GM21390 (cell line): ENCODE data around the gene ELP1.
"Not testable (repeated sequence)": the region's sequence is repeated elsewhere in the genome, so short reads cannot be mapped to it uniquely, and the experiment has no call there.

Experiments
- ATAC-seq: cut with Tn5 transposase; IDR thresholded peaks from one replicate; pipeline ENCODE4 v1.9.1; 2021; ENCODE audit not compliant: unreplicated experiment

Gene ELP1

GRCh38 chr9:108933718-108934322, at the start of gene ELP1:
TSS of gene ELP1 (minus strand) at chr9:108934124. CDS start at chr9:108931146, 2,978 bp downstream.
- ATAC-seq: peak; percentile 88

DNA sequence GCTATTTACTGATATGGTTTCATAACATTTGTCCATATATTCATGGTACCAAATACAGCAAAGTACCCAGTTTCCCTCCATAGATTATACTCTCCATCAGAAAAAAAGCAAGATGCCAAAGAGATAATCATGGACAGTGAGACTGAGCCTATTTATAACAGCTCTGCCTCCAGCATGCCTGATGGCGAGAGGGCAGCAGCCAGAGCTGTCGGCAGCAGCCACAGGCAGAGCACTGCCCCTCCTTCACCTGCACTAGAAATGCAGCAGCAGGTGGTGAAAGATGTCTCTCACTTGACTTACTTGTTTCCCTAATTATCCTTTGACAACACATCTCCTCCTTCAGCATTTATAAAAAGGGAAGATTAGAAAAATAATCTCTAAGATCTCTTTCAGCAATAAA, 47.0 kb upstream of the ELP1 start:
- no peak for ATAC-seq

- no peak for ATAC-seq
These were observed 44.3 kb upstream of the ELP1 start for GRCh38 chr9:108978205-108978604.

GRCh38 chr9:108973895-108974294, 40.0 kb upstream of the ELP1 start:
- no peak for ATAC-seq

DNA sequence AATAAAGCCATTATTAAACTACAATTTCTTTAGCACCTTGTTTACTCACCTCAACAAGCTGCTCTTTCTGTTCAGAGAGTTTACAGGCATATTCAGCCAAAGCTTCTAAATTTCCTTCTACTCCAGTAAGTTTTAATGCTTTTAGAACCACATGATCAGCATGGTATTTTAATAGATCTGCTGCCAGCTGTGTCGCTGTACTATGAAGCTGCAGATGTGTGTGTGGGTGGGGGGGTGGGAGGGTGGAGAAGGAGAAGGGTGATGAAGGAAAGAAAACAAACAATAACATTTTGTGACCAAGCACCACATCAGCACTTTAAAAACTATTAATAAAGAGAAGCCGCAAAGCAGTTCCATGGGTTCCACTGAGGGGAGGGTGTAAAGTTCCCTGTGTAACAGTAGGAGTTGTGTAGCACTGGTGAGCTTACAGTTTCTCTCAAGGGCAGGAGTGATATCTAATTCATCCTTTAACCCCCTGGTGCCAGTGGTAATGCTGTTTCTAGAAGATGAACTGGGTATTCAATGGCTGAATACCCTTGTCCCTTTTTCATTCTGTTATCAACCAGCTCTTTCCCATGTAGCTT, 38.8 kb upstream of the ELP1 start:
- no peak for ATAC-seq

DNA sequence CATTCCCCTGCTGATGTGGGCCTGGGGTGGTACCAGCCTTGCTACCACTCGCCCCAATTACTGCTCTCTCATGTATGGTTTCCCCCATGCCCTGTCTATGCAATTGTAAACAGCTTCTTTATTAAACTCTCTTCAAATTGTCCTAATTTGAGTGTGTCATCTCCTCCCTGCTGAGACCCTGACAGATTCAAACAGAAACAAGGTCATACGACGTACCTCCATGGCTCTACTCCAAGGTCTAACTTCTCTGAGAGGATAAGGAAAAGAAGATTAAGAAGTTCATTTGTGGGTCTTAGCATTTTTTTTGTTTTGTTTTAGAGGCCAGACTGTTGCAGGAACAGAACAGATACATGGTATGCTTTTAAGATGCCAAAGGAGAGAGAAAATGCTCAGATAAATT, 38.3 kb upstream of the ELP1 start:
- ATAC-seq: no peak

DNA sequence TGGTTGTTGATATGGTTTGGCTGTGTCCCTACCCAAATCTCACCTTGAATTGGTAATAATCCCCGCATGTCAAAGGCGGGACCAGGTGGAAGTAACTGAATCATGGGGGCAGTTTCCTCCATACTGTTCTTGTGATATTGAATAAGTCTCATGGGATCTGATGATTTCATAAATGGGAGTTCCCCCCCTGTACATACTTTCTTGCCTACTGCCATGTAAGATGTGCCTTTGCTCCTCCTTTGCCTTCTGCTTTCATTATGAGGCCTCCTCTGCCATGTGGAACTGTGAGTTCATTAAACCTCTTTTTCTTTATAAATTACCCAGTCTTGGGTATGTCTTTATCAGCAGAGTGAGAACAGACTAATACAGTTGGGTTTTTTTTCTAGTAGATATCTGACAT, 37.5 kb upstream of the ELP1 start:
- ATAC-seq: not testable (repeated sequence)

DNA sequence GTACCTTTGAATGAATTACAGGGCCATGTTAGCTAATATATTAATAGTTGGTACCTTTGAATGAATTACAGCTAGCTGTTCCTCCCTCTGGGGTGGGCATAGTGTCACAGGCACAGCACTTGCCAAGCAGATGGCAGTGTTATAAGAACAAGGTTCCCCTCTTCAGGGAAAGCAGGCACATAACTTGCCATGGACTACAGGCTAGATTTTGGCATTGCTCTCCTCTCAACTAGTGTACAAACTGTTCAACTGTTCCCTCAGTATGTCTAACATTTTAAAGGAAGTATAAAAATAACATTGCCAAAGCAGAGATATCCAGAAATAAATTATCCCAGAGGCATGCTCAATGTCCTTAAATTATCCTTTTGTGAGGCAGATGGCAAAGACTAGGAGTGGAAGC, 34.0 kb upstream of the ELP1 start:
- ATAC-seq: no peak

DNA sequence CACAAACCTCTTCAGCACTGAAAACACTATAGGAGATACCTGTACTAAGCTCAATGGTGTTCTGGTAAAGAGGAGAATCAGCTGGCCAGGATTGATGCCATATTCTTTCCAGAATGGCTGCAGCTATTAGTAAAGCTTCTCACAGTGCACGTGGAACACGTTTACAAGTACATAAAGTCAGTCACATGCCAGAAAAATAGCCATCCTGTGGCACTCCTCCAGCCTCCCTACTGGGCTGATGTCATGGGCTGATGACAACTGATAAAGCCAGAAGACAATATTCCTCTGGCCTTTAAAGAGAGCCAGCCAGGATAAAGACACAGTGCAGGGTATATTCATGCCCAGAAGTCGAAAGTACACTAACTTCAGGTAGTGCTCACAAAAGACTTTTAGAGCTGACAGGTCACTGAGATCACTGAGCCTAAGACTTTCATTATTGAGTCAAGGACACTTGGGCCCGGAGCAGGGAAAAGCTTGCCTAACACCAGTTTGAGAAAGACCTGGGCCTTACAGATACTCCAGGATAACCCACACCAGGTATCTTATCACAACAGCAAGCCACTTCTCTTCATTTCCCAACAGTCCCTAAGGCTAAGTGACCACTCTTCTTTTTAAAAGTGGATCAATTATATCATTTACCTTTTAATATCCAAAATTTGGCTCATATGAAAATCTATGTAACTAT, 29.7 kb upstream of the ELP1 start:
- ATAC-seq: no peak

- ATAC-seq: no peak
These were observed 27.2 kb upstream of the ELP1 start for GRCh38 chr9:108961151-108961550.

DNA sequence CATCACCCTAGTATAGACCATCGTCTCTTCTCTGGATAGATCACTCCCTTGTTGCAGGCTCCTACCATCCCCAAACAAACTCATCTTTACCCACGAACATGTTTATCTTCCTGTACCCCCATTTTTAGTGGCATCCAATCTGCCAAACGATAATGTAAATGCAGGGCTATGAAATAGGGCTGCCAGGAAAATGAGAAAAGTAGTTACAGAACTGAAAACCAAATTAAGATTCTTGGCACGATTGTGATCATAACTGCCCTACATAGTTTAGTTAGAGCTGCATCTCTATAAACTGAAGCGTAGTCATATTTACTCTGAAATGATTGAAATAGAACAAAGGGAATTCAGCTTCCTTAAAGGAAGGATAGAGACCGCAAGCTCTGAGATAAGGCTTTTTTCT, 26.4 kb upstream of the ELP1 start:
- no peak for ATAC-seq

- no peak for ATAC-seq
These were observed 22.7 kb upstream of the ELP1 start for GRCh38 chr9:108956631-108957026.

DNA sequence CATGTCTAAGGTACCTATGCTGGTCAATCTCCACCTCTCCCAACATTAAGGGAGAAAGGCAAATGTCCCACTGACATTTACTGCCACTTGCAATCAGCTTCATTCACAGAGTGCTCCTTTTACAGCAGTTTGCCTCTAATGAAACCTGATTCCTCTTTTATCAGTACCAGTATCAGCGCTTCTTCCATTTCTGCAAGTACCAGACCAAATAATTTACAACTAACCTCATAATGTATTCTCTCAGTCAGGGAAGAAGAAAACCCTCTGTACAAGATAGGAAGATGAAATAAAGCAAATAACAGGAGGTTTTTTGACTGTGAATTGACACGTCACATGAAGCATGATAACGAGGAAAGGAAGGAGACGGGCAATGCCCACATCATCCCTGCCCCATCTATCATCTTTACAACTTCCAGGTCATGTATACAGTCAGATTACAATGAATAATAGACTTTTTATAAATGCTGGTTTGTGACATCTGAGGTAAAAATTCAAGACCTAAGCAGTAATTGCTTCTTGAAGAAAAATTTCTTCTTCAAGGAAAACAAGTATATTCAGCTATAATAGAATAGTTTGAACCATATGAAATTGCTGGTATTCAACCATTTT, 22.2 kb upstream of the ELP1 start:
- no peak for ATAC-seq

GRCh38 chr9:108953983-108954574, 20.2 kb upstream of the ELP1 start:
- ATAC-seq: no peak

DNA sequence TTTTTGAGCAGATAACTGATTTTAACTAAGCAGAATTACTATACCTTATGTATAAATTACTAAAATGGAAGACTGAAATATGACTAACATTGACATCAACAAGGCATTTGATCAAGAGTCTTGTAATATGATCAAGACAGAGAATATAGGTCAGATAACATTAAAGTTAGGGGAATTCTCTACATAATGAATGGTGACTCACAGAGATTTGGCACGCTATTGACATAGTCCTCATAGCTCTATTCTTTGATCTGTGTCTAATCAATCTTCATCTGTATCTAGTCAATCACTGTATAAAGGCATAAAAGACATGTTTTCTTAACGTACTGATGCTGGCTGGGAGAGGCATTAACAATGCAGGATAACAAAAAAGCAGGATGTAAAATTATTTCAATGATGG, 17.7 kb upstream of the ELP1 start:
- no peak for ATAC-seq

DNA sequence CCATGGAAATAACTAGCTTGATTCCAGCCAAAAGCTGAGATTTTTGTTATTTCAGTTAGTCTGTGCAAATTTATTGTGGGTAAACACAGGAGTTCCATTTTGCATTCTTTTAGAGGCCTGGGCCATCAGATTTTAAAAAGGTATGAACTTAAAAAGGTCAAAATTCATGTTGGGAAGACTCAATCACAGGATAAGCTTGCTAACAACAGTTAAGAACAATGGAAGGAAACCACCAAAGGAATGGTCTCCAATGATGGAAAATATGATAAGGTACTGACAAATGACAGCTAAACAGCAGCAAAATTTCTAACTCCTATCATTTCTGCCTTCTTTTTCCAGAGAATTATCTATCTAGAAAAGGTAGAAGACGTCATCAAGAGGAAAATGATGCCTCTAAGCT, 16.2 kb upstream of the ELP1 start:
- no peak for ATAC-seq

DNA sequence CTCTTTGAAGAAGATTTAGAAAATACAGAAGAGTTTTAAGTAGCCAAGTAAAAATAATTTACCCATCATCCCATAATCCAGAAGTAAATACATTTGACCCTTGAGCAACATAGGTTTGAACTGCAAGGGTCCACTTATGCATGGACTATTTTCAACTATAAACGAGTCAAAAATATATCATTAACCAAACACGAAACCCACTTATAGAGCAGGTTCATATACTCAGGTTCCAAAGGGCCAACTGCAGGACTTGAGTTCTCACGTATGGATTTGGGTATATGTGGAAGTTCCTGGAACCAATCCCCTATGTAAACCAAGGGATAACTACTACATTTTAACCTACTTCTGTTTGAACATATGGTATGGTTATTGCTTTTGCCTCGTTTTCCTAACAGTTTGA, 6.1 kb upstream of the ELP1 start:
- ATAC-seq: no peak

- no peak for ATAC-seq
These were observed 3.8 kb upstream of the ELP1 start for GRCh38 chr9:108937561-108938305.

GRCh38 chr9:108934323-108934893, 484 bp upstream of the ELP1 start, which contains the start of gene ABITRAM:
TSS of gene ABITRAM (plus strand) at chr9:108934400. CDS start at chr9:108934487, 87 bp downstream.
- peak; percentile 80 for ATAC-seq

GRCh38 chr9:108933231-108933717, 650 bp downstream of the ELP1 start:
- ATAC-seq: peak; percentile 0
